ENCODE measurements around the gene NHEJ1.

Gene NHEJ1

GRCh38 chr2:219057709-219058540, 102.7 kb downstream of the NHEJ1 start:
- DNase-seq (ENCODE audit: low spot score), result peak; percentile 91

- no peak for DNase-seq (ENCODE audit: low spot score)
Measured at GRCh38 chr2:219056896-219057708, 103.5 kb downstream of the NHEJ1 start.

- no peak for DNase-seq (ENCODE audit: low spot score)
Measured at GRCh38 chr2:219056176-219056895, 104.3 kb downstream of the NHEJ1 start.

- no peak for DNase-seq (ENCODE audit: low spot score)
Measured at GRCh38 chr2:219054956-219055903, 105.4 kb downstream of the NHEJ1 start.

- DNase-seq (ENCODE audit: low spot score), result no peak
Measured at GRCh38 chr2:219049282-219049681, 111.3 kb downstream of the NHEJ1 start.

- no peak for DNase-seq (ENCODE audit: low spot score)
Measured at GRCh38 chr2:219045937-219046550, 114.6 kb downstream of the NHEJ1 start.

GRCh38 chr2:219042750-219043149, 117.9 kb downstream of the NHEJ1 start:
- no peak for DNase-seq (ENCODE audit: low spot score)

- DNase-seq (ENCODE audit: low spot score), result no peak
Measured at GRCh38 chr2:219042157-219042556, 118.5 kb downstream of the NHEJ1 start.

GRCh38 chr2:219041252-219041651, 119.4 kb downstream of the NHEJ1 start, which contains the start of gene CFAP65:
TSS of gene CFAP65 (minus strand) at chr2:219041516. CDS start at chr2:219039048, 2,468 bp downstream.
- peak; percentile 71 for DNase-seq (ENCODE audit: low spot score)

GRCh38 chr2:219038600-219038999, 122.0 kb downstream of the NHEJ1 start:
- DNase-seq (ENCODE audit: low spot score), result no peak

GRCh38 chr2:219037783-219038499, 122.7 kb downstream of the NHEJ1 start:
- no peak for DNase-seq (ENCODE audit: low spot score)

- DNase-seq (ENCODE audit: low spot score), result no peak
Measured at GRCh38 chr2:219035942-219036341, 124.7 kb downstream of the NHEJ1 start.

- DNase-seq (ENCODE audit: low spot score), result no peak
Measured at GRCh38 chr2:219034823-219035222, 125.8 kb downstream of the NHEJ1 start.

GRCh38 chr2:219032051-219032745, 128.4 kb downstream of the NHEJ1 start:
- DNase-seq (ENCODE audit: low spot score), result no peak

GRCh38 chr2:219031005-219031738, 129.4 kb downstream of the NHEJ1 start:
- no peak for DNase-seq (ENCODE audit: low spot score)

- DNase-seq (ENCODE audit: low spot score), result no peak
Measured at GRCh38 chr2:219030177-219030940, 130.3 kb downstream of the NHEJ1 start.

GRCh38 chr2:219029829-219030165, 130.8 kb downstream of the NHEJ1 start:
- DNase-seq (ENCODE audit: low spot score), result peak; percentile 88
